K562 (cell line): Measurements from ENCODE around the gene SLC4A5. TPM values are rescaled to one million over a fixed set of nuclear protein-coding genes. Genes with fewer than 3 reads are reported as not detected.

ENCODE experiments used
- ATAC-seq: fragments of 200-7000 bp; cut with Tn5 transposase; 3 replicates; pipeline ENCODE4 v1.9.1; 2020; ENCODE audit warnings: moderate library complexity
- BruUV-seq: library from RNA; stranded (reverse); fragments of 400-500 nt; replicated peaks from 2 replicates; lab custom pipeline; 2021; lab: Mats Ljungman, UMichigan
- CTCF ChIA-PET: fragments of 300-600 bp; formaldehyde crosslinking; extraction: SDS; loops from one replicate; lab custom pipeline; 2021; ENCODE audit warnings: low intra/inter-chr PET ratio; lab: Yijun Ruan, JAX
- POLR2A ChIA-PET: fragments of 300-600, 350-650 bp; sonication (Branson Sonifier 250); formaldehyde crosslinking; extraction: SDS; loops from one replicate; lab custom pipeline; 2021; ENCODE audit warnings: antibody characterized with exemption, inconsistent platforms; lab: Yijun Ruan, JAX
- DNase-seq, 4 experiments: peaks; one replicate each; pipeline versions ENCODE4 v3.0.0 to v3.0.0-alpha.2; 2011 to 2018; ENCODE audit warnings: low spot score in 3 of 4, mixed read lengths in 3 of 4; ENCODE audit errors: extremely low read depth in 1 of 4
- FAIRE-seq: peaks from 2 replicates; lab custom pipeline; 2011; peaks lifted over from hg19 to GRCh38; lab: Jason Lieb, UNC
- H2AFZ ChIP-seq: 2 replicates; pipeline ENCODE4 v1.6.0; 2011; ENCODE audit warnings: low read depth, low read length, control low read depth, inconsistent platforms
- H3K27ac ChIP-seq: fragments of 200-600 bp; 3 replicates; pipeline ENCODE4 v1.8.0; 2011; ENCODE audit warnings: low read depth, mild to moderate bottlenecking, control low read depth, inconsistent platforms, low read length, moderate library complexity, mixed read lengths; ENCODE audit errors: extremely low read depth
- H3K27me3 ChIP-seq, 2 experiments: fragments of 300-600 bp in 1 of 2; 2 replicates in 1 of 2; 3 replicates in 1 of 2; pipeline versions ENCODE4 v1.6.0 to v1.8.0; 2011; ENCODE audit warnings: inconsistent platforms in 2 of 2, low read length in 2 of 2, mild to moderate bottlenecking in 1 of 2, mixed read lengths in 1 of 2, moderate library complexity in 1 of 2; ENCODE audit not compliant: control insufficient read depth in 2 of 2, insufficient read depth in 2 of 2
- H3K36me3 ChIP-seq: fragments of 300-600 bp; 3 replicates; pipeline ENCODE4 v1.8.0; 2011; ENCODE audit warnings: mild to moderate bottlenecking, low read length, inconsistent platforms; ENCODE audit not compliant: control insufficient read depth, insufficient read depth
- H3K4me1 ChIP-seq, 2 experiments: fragments of 200-600 bp in 1 of 2; replicated peaks in 1 of 2; 2 replicates in 1 of 2; 3 replicates in 1 of 2; pipeline versions ENCODE4 v1.5.1 to v1.8.0; 2011; ENCODE audit warnings: inconsistent platforms in 2 of 2, low read length in 2 of 2, mild to moderate bottlenecking in 1 of 2, mixed read lengths in 1 of 2, moderate library complexity in 1 of 2; ENCODE audit not compliant: control insufficient read depth in 2 of 2, insufficient read depth in 2 of 2
- H3K4me2 ChIP-seq: 2 replicates; pipeline ENCODE4 v1.6.1; 2011; ENCODE audit warnings: low read length, control low read depth, inconsistent platforms, mixed read lengths; ENCODE audit not compliant: insufficient read depth
- H3K4me3 ChIP-seq: fragments of 200-600 bp; sonication (generic), shearing (Covaris generic); 2 replicates; pipeline ENCODE4 v1.5.1; 2016; ENCODE audit warnings: control low read depth, inconsistent platforms
- H3K79me2 ChIP-seq: fragments of 200-600 bp; 3 replicates; pipeline ENCODE4 v1.8.0; 2011; ENCODE audit warnings: low read length, inconsistent platforms; ENCODE audit not compliant: control insufficient read depth, insufficient read depth
- H3K9ac ChIP-seq, 2 experiments: 2 replicates each; pipeline versions ENCODE4 v1.6.0 to v1.6.1; 2011; ENCODE audit warnings: low read depth in 2 of 2, low read length in 2 of 2, control low read depth in 1 of 2, inconsistent platforms in 1 of 2, mild to moderate bottlenecking in 1 of 2, mixed read lengths in 1 of 2; ENCODE audit not compliant: insufficient read depth in 1 of 2
- H3K9me1 ChIP-seq: one replicate; pipeline ENCODE4 v1.6.0; 2011; ENCODE audit warnings: inconsistent platforms, mild to moderate bottlenecking, low read length, moderate library complexity; ENCODE audit not compliant: control insufficient read depth, insufficient read depth
- H3K9me3 ChIP-seq: replicated peaks from 2 replicates; pipeline ENCODE4 v1.5.1; 2011; ENCODE audit warnings: low read depth, low read length, inconsistent platforms; ENCODE audit not compliant: control insufficient read depth, insufficient read depth
- H4K20me1 ChIP-seq: replicated peaks from 2 replicates; pipeline ENCODE4 v1.6.1; 2011; ENCODE audit warnings: low read length, inconsistent platforms, mixed read lengths; ENCODE audit not compliant: control insufficient read depth, insufficient read depth
- BMI1 ChIP-seq: fragments of 150-350 bp; IDR thresholded peaks from 2 replicates; pipeline ENCODE4 v1.6.1; 2014; ENCODE audit warnings: low read length
- FOXK2 ChIP-seq, 2 experiments: fragments of 450-650 bp; IDR thresholded peaks in 1 of 2; conservative IDR thresholded peaks in 1 of 2; 2 replicates each; pipeline ENCODE4 v1.6.1; 2016; ENCODE audit warnings: low read depth in 2 of 2, mild to moderate bottlenecking in 1 of 2
- JUND ChIP-seq, 2 experiments: IDR thresholded peaks; 2 replicates in 1 of 2; 3 replicates in 1 of 2; pipeline ENCODE4 v1.6.1; 2011; ENCODE audit warnings: borderline replicate concordance in 2 of 2, low read depth in 2 of 2, low read length in 2 of 2, improper control_type of control experiment in 1 of 2, missing biosample characterization in 1 of 2, missing genetic modification characterization in 1 of 2, missing genetic modification reagents in 1 of 2
- RAD51 ChIP-seq: fragments of 450-650 bp; IDR thresholded peaks from 2 replicates; pipeline ENCODE4 v1.7.1; 2016; ENCODE audit warnings: low read depth, mild to moderate bottlenecking, borderline replicate concordance
- RCOR1 ChIP-seq, 2 experiments: IDR thresholded peaks; 2 replicates each; pipeline ENCODE4 v1.6.1; 2012; ENCODE audit warnings: low read depth in 2 of 2, low read length in 2 of 2, borderline replicate concordance in 1 of 2, improper control_type of control experiment in 1 of 2
- YBX1 ChIP-seq: fragments of 450-650 bp; IDR thresholded peaks from 2 replicates; pipeline ENCODE4 v1.7.1; 2016; ENCODE audit warnings: mild to moderate bottlenecking
- ZNF584 ChIP-seq: fragments of 200-800 bp; sonication (Bioruptor generic); IDR thresholded peaks from 2 replicates; pipeline ENCODE4 v1.6.1; 2016; ENCODE audit warnings: low read depth, mild to moderate bottlenecking, missing genetic modification characterization, missing compliant biosample characterization
- WGBS: fragments of 100-300 bp; shearing (Covaris generic); methylation state at CpG from one replicate; pipeline ENCODE4 v1.1.6; 2016; ENCODE audit warnings: low coverage, mixed read lengths; ENCODE audit not compliant: insufficient coverage; ENCODE audit errors: missing lambda C conversion rate; 5-methylcytosine and 5-hydroxymethylcytosine counted together
- in situ Hi-C: fragments of 300-500 bp; cut with MboI; formaldehyde crosslinking; loops from 4 replicates; pipeline ENCODE4 v1.15.0; 2018; ENCODE audit warnings: inconsistent platforms, mixed read lengths
- intact Hi-C: fragments of 100-400 bp; cut with micrococcal nuclease; formaldehyde crosslinking; loops from 2 replicates; pipeline ENCODE4 v1.14.2; 2022
- polyA plus RNA-seq, 8 experiments: library from polyadenylated mRNA; depleted of rRNA in 4 of 8; stranded (reverse) in 5 of 8; unstranded in 3 of 8; fragments of >200 nt; fragmentation: Nextera tagmentation in 2 of 8; fragmentation: Illumina TruSeq in 1 of 8; extraction: Ambion mirVana in 2 of 8; extraction: Trizol in 1 of 8; gene quantifications; 2 replicates each; pipeline versions ENCODE4 v1.2.1 to v1.2.3, GENCODE V29; 2011 to 2014; ENCODE audit warnings: inconsistent platforms in 1 of 8, missing spikeins in 1 of 8
- total RNA-seq, 7 experiments: library from RNA; depleted of rRNA in 6 of 7; stranded (reverse); fragments of >200 nt in 6 of 7; fragmentation: Illumina TruSeq in 2 of 7; extraction: Trizol in 2 of 7; gene quantifications; 2 replicates each; pipeline versions ENCODE4 v1.2.1 to v1.2.3, GENCODE V29; 2011 to 2021; ENCODE audit warnings: low replicate concordance in 1 of 7
- TF ChIP-seq, protein P1 (sequence below), 2 experiments: fragments of 450-650 bp; formaldehyde crosslinking in 1 of 2; IDR thresholded peaks; 2 replicates each; pipeline versions ENCODE4 v1.4.0 to v1.6.1; 2014 to 2020; ENCODE audit warnings: mild to moderate bottlenecking in 2 of 2, borderline replicate concordance in 1 of 2, low read depth in 1 of 2
- TF ChIP-seq, protein P2 (sequence below): sonication (generic); formaldehyde crosslinking; IDR thresholded peaks from 2 replicates; pipeline ENCODE4 v1.9.0; 2022; ENCODE audit warnings: mild to moderate bottlenecking, missing genetic modification reagents

Gene SLC4A5
- total and polyA plus RNA-seq, 9 of the 15 experiments (the other 6 are each of a cell fraction or from before 2014, with no cell fraction given): 0.03 to 0.77 (median 0.14) TPM; not detected in 1

DNA sequence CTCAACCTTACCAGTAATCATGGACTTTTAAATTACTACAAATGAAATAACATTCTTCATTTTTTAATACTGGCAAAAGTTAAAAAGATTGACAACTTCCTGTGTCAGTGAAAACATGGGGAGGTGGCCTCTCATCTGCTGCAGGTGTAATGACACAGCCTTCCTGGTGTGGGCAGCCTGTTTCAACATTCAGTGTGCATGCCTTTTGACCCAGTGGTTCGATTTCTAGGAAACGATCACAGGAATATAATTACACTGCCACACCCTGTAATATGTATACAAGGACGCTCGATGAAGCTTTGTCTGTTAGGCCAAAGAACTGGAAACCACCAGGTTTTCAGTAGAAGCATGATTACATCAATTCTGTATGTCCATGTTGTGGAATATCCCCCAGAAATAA lies 76.1 kb downstream of the SLC4A5 start:
- Histone ChIP-seq H3K4me1 (peaks cover 6 to 9% of the 10 kb centered on the region in 2 experiments; a peak in 3 of 5 replicates), H2AFZ (peak overlapping the region; percentile 67), H3K4me3 (no peak overlapping the region), H3K27me3 (no peaks in the 10 kb centered on the region), H3K36me3 (no peaks in the 10 kb centered on the region), H3K9me1 (no peaks in the 10 kb centered on the region), H4K20me1 (no peaks in the 10 kb centered on the region), H3K9me3 (no peaks in the 10 kb centered on the region), H3K27ac (no peak overlapping the region), H3K79me2 (no peaks in the 10 kb centered on the region), H3K9ac (no peak overlapping the region), H3K4me2 (peak overlapping the region; percentile 42; the same call in 1 of the 2 replicates)
- ChIA-PET POLR2A (interaction anchor here (1.0 kb wide), 1 partner anchor 15 kb away, joined by 3 read pairs; no protein-coding TSS in a partner anchor), CTCF (interaction anchor here (0.8 to 1.6 kb wide), 3 partner anchors 67 to 266 kb away, joined by 3 to 11 read pairs (median 4); no protein-coding TSS in a partner anchor)
- DNase-seq (peak; percentile 61 to 74 (median 67)), ATAC-seq (peak; percentile 92), FAIRE-seq (peak; percentile 92)
- intact Hi-C loops (loop anchor here (2.0 to 5.0 kb wide), 2 partner anchors 60 to 125 kb away; no protein-coding TSS in a partner anchor), in situ Hi-C loops (loop anchor here (5.0 to 10.0 kb wide), 2 partner anchors 70 to 328 kb away; no protein-coding TSS in a partner anchor)
- BruUV-seq: no TSS peak
- 0% methylated on average over 4 of the region's 4 CpGs for WGBS
- TF ChIP-seq FOXK2 (conservative IDR thresholded peaks at IDR 0.05 in 1 of 2, IDR thresholded peaks at IDR 0.05 in 1 of 2; ENCODE audit: low read depth in 2 of 2) (peak; percentile 59 to 71; a peak in 3 of 4 replicates), RAD51 (no peak), RCOR1 (IDR thresholded peaks at IDR 0.05; ENCODE audit: borderline replicate concordance in 1 of 2, low read depth in 2 of 2, low read length in 2 of 2) (peak in 1 of 2 experiments; percentile 31; a peak in 1 of 4 replicates), JUND (IDR thresholded peaks at IDR 0.05; ENCODE audit: borderline replicate concordance, low read depth, low read length) (peak; percentile 49), JUND (tag; IDR thresholded peaks at IDR 0.05; ENCODE audit: borderline replicate concordance, low read depth, low read length) (no peak; the same call in 2 of the 3 replicates), YBX1 (no peak), BMI1 (no peak), ZNF584 (CRISPR knock-in tag) (no peak)
- TF ChIP-seq, protein P1, sequence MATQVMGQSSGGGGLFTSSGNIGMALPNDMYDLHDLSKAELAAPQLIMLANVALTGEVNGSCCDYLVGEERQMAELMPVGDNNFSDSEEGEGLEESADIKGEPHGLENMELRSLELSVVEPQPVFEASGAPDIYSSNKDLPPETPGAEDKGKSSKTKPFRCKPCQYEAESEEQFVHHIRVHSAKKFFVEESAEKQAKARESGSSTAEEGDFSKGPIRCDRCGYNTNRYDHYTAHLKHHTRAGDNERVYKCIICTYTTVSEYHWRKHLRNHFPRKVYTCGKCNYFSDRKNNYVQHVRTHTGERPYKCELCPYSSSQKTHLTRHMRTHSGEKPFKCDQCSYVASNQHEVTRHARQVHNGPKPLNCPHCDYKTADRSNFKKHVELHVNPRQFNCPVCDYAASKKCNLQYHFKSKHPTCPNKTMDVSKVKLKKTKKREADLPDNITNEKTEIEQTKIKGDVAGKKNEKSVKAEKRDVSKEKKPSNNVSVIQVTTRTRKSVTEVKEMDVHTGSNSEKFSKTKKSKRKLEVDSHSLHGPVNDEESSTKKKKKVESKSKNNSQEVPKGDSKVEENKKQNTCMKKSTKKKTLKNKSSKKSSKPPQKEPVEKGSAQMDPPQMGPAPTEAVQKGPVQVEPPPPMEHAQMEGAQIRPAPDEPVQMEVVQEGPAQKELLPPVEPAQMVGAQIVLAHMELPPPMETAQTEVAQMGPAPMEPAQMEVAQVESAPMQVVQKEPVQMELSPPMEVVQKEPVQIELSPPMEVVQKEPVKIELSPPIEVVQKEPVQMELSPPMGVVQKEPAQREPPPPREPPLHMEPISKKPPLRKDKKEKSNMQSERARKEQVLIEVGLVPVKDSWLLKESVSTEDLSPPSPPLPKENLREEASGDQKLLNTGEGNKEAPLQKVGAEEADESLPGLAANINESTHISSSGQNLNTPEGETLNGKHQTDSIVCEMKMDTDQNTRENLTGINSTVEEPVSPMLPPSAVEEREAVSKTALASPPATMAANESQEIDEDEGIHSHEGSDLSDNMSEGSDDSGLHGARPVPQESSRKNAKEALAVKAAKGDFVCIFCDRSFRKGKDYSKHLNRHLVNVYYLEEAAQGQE (IDR thresholded peaks at IDR 0.05; ENCODE audit: borderline replicate concordance): peak; percentile 64; the same call in 1 of the 2 replicates
- TF ChIP-seq, protein P1 (CRISPR knock-in tag; IDR thresholded peaks at IDR 0.05; ENCODE audit: low read depth): no peak
- TF ChIP-seq, protein P2, sequence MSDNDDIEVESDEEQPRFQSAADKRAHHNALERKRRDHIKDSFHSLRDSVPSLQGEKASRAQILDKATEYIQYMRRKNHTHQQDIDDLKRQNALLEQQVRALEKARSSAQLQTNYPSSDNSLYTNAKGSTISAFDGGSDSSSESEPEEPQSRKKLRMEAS: no peak
